K562 (cell line): Measurements from ENCODE around the gene RNF31. TPM values are rescaled to one million over a fixed set of nuclear protein-coding genes. Genes with fewer than 3 reads are reported as not detected.
A peak's percentile ranks its signal among the peaks of the same experiment; 100 is the strongest.

Experiments used
- LCOR ChIP-seq: sonication (generic); formaldehyde crosslinking; IDR thresholded peaks from 2 replicates; pipeline ENCODE4 v1.8.0; 2022; ENCODE audit warnings: mild to moderate bottlenecking, missing genetic modification reagents
- NFRKB ChIP-seq: fragments of 450-650 bp; IDR thresholded peaks from 2 replicates; pipeline ENCODE4 v1.6.1; 2016; ENCODE audit warnings: low read depth
- YY1 ChIP-seq, 3 experiments: IDR thresholded peaks; 2 replicates each; pipeline ENCODE4 v1.6.1; 2011; ENCODE audit warnings: low read length in 2 of 3, mild to moderate bottlenecking in 2 of 3, moderate library complexity in 2 of 3, borderline replicate concordance in 1 of 3, control low read depth in 1 of 3, low read depth in 1 of 3; ENCODE audit not compliant: insufficient read depth in 3 of 3, insufficient replicate concordance in 2 of 3, control insufficient read depth in 1 of 3, insufficient read length in 1 of 3; ENCODE audit errors: extremely low read depth in 1 of 3
- ZBTB8A ChIP-seq: fragments of 450-650 bp; IDR thresholded peaks from 2 replicates; pipeline ENCODE4 v1.6.1; 2018; ENCODE audit warnings: mild to moderate bottlenecking, moderate library complexity; ENCODE audit not compliant: partially characterized antibody
- polyA plus RNA-seq, 8 experiments: library from polyadenylated mRNA; depleted of rRNA in 4 of 8; stranded (reverse) in 5 of 8; unstranded in 3 of 8; fragments of >200 nt; fragmentation: Nextera tagmentation in 2 of 8; fragmentation: Illumina TruSeq in 1 of 8; extraction: Ambion mirVana in 2 of 8; extraction: Trizol in 1 of 8; gene quantifications; 2 replicates each; pipeline versions ENCODE4 v1.2.1 to v1.2.3, GENCODE V29; 2011 to 2014; ENCODE audit warnings: inconsistent platforms in 1 of 8, missing spikeins in 1 of 8
- total RNA-seq, 7 experiments: library from RNA; depleted of rRNA in 6 of 7; stranded (reverse); fragments of >200 nt in 6 of 7; fragmentation: Illumina TruSeq in 2 of 7; extraction: Trizol in 2 of 7; gene quantifications; 2 replicates each; pipeline versions ENCODE4 v1.2.1 to v1.2.3, GENCODE V29; 2011 to 2021; ENCODE audit warnings: low replicate concordance in 1 of 7
- TF ChIP-seq, protein P1 (sequence below), 2 experiments: fragments of 450-650 bp in 1 of 2; sonication (generic) in 1 of 2; formaldehyde crosslinking in 1 of 2; IDR thresholded peaks in 1 of 2; conservative IDR thresholded peaks in 1 of 2; 2 replicates each; pipeline versions ENCODE4 v1.6.1 to v1.8.1; 2016 to 2023; ENCODE audit warnings: mild to moderate bottlenecking in 2 of 2, moderate library complexity in 2 of 2, inconsistent platforms in 1 of 2, missing genetic modification reagents in 1 of 2
- TF ChIP-seq, protein P2 (sequence below): fragments of 250-450 bp; sonication (Bioruptor Pico); IDR thresholded peaks from 2 replicates; pipeline ENCODE4 v1.5.1; 2021; ENCODE audit warnings: mild to moderate bottlenecking
- TF ChIP-seq, protein P3 (sequence below): sonication (generic); formaldehyde crosslinking; IDR thresholded peaks from 2 replicates; pipeline ENCODE4 v1.8.0; 2022; ENCODE audit warnings: mild to moderate bottlenecking, missing genetic modification reagents, borderline replicate concordance
- TF ChIP-seq, protein P4 (sequence below): fragments of 450-650 bp; IDR thresholded peaks from 2 replicates; pipeline ENCODE4 v1.6.1; 2016; ENCODE audit warnings: mild to moderate bottlenecking, moderate library complexity

Gene RNF31
- total and polyA plus RNA-seq, 9 of the 15 experiments (the other 6 are each of a cell fraction or from before 2014, with no cell fraction given): 3.1 to 47.6 (median 19.1) TPM

- TF ChIP-seq, protein P1, sequence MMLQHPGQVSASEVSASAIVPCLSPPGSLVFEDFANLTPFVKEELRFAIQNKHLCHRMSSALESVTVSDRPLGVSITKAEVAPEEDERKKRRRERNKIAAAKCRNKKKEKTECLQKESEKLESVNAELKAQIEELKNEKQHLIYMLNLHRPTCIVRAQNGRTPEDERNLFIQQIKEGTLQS (IDR thresholded peaks at IDR 0.05): peak; percentile 45; the same call in 1 of the 2 replicates
- TF ChIP-seq, protein P1 (CRISPR knock-in tag; conservative IDR thresholded peaks at IDR 0.05): no peak
- 0 out of 2 replicates have a peak, but pooled peaks have one; percentile 57 for TF ChIP-seq NFRKB
- TF ChIP-seq, protein P2, sequence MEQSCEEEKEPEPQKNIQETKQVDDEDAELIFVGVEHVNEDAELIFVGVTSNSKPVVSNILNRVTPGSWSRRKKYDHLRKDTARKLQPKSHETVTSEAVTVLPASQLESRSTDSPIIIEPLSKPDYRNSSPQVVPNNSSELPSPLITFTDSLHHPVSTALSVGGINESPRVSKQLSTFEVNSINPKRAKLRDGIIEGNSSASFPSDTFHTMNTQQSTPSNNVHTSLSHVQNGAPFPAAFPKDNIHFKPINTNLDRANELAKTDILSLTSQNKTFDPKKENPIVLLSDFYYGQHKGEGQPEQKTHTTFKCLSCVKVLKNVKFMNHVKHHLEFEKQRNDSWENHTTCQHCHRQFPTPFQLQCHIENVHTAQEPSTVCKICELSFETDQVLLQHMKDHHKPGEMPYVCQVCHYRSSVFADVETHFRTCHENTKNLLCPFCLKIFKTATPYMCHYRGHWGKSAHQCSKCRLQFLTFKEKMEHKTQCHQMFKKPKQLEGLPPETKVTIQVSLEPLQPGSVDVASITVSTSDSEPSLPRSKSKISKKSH (CRISPR knock-in tag): no peak
- TF ChIP-seq, protein P3, sequence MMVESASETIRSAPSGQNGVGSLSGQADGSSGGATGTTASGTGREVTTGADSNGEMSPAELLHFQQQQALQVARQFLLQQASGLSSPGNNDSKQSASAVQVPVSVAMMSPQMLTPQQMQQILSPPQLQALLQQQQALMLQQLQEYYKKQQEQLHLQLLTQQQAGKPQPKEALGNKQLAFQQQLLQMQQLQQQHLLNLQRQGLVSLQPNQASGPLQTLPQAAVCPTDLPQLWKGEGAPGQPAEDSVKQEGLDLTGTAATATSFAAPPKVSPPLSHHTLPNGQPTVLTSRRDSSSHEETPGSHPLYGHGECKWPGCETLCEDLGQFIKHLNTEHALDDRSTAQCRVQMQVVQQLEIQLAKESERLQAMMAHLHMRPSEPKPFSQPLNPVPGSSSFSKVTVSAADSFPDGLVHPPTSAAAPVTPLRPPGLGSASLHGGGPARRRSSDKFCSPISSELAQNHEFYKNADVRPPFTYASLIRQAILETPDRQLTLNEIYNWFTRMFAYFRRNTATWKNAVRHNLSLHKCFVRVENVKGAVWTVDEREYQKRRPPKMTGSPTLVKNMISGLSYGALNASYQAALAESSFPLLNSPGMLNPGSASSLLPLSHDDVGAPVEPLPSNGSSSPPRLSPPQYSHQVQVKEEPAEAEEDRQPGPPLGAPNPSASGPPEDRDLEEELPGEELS (CRISPR knock-in tag): no peak
- TF ChIP-seq, protein P4, sequence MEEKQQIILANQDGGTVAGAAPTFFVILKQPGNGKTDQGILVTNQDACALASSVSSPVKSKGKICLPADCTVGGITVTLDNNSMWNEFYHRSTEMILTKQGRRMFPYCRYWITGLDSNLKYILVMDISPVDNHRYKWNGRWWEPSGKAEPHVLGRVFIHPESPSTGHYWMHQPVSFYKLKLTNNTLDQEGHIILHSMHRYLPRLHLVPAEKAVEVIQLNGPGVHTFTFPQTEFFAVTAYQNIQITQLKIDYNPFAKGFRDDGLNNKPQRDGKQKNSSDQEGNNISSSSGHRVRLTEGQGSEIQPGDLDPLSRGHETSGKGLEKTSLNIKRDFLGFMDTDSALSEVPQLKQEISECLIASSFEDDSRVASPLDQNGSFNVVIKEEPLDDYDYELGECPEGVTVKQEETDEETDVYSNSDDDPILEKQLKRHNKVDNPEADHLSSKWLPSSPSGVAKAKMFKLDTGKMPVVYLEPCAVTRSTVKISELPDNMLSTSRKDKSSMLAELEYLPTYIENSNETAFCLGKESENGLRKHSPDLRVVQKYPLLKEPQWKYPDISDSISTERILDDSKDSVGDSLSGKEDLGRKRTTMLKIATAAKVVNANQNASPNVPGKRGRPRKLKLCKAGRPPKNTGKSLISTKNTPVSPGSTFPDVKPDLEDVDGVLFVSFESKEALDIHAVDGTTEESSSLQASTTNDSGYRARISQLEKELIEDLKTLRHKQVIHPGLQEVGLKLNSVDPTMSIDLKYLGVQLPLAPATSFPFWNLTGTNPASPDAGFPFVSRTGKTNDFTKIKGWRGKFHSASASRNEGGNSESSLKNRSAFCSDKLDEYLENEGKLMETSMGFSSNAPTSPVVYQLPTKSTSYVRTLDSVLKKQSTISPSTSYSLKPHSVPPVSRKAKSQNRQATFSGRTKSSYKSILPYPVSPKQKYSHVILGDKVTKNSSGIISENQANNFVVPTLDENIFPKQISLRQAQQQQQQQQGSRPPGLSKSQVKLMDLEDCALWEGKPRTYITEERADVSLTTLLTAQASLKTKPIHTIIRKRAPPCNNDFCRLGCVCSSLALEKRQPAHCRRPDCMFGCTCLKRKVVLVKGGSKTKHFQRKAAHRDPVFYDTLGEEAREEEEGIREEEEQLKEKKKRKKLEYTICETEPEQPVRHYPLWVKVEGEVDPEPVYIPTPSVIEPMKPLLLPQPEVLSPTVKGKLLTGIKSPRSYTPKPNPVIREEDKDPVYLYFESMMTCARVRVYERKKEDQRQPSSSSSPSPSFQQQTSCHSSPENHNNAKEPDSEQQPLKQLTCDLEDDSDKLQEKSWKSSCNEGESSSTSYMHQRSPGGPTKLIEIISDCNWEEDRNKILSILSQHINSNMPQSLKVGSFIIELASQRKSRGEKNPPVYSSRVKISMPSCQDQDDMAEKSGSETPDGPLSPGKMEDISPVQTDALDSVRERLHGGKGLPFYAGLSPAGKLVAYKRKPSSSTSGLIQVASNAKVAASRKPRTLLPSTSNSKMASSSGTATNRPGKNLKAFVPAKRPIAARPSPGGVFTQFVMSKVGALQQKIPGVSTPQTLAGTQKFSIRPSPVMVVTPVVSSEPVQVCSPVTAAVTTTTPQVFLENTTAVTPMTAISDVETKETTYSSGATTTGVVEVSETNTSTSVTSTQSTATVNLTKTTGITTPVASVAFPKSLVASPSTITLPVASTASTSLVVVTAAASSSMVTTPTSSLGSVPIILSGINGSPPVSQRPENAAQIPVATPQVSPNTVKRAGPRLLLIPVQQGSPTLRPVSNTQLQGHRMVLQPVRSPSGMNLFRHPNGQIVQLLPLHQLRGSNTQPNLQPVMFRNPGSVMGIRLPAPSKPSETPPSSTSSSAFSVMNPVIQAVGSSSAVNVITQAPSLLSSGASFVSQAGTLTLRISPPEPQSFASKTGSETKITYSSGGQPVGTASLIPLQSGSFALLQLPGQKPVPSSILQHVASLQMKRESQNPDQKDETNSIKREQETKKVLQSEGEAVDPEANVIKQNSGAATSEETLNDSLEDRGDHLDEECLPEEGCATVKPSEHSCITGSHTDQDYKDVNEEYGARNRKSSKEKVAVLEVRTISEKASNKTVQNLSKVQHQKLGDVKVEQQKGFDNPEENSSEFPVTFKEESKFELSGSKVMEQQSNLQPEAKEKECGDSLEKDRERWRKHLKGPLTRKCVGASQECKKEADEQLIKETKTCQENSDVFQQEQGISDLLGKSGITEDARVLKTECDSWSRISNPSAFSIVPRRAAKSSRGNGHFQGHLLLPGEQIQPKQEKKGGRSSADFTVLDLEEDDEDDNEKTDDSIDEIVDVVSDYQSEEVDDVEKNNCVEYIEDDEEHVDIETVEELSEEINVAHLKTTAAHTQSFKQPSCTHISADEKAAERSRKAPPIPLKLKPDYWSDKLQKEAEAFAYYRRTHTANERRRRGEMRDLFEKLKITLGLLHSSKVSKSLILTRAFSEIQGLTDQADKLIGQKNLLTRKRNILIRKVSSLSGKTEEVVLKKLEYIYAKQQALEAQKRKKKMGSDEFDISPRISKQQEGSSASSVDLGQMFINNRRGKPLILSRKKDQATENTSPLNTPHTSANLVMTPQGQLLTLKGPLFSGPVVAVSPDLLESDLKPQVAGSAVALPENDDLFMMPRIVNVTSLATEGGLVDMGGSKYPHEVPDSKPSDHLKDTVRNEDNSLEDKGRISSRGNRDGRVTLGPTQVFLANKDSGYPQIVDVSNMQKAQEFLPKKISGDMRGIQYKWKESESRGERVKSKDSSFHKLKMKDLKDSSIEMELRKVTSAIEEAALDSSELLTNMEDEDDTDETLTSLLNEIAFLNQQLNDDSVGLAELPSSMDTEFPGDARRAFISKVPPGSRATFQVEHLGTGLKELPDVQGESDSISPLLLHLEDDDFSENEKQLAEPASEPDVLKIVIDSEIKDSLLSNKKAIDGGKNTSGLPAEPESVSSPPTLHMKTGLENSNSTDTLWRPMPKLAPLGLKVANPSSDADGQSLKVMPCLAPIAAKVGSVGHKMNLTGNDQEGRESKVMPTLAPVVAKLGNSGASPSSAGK: peak; percentile 48; the same call in 1 of the 2 replicates
- peak; percentile 27; the same call in 1 of the 2 replicates for TF ChIP-seq LCOR (CRISPR knock-in tag)
- TF ChIP-seq ZBTB8A: no peak
- TF ChIP-seq YY1 (IDR thresholded peaks at IDR 0.05; ENCODE audit: borderline replicate concordance in 1 of 3, control insufficient read depth in 1 of 3, extremely low read depth in 1 of 3, insufficient read depth in 3 of 3, insufficient read length in 1 of 3, insufficient replicate concordance in 2 of 3, low read depth in 1 of 3, low read length in 2 of 3): peak in 2 of 3 experiments; percentile 9 to 42
Observed at GRCh38 chr14:24113801-24114531, 33.3 kb upstream of the RNF31 start (continued).
